PC-3 (cell line): ENCODE data around the gene CLCN4.

Experiments
- CTCF ChIP-seq: fragments of 300-600 bp; sonication (generic); conservative IDR thresholded peaks from 2 replicates; pipeline ENCODE4 v1.5.1; 2017; ENCODE audit warnings: antibody characterized with exemption, low read depth, mild to moderate bottlenecking, low read length
- EZH2 ChIP-seq: fragments of 300-600 bp; sonication (generic); IDR thresholded peaks from one replicate; pipeline ENCODE4 v1.6.1; 2017; ENCODE audit warnings: antibody characterized with exemption, mild to moderate bottlenecking, low read length; ENCODE audit not compliant: unreplicated experiment
- EZH2phosphoT487 ChIP-seq: fragments of 300-600 bp; sonication (generic); IDR thresholded peaks from 2 replicates; pipeline ENCODE4 v1.6.1; 2018; ENCODE audit warnings: mild to moderate bottlenecking, antibody characterized with exemption, low read length, borderline replicate concordance

- TF ChIP-seq CTCF (no peak), EZH2phosphoT487 (no peak), EZH2 (no peak)
Measured at GRCh38 chrX:10198254-10198653, 41.5 kb downstream of the CLCN4 start.
